Measurements from ENCODE around the gene RHBDD2. TPM values are rescaled to one million over a fixed set of nuclear protein-coding genes. Genes with fewer than 3 reads are reported as not detected.
"Not testable (repeated sequence)": the region's sequence is repeated elsewhere in the genome, so short reads cannot be mapped to it uniquely, and the experiment has no call there.

RHBDD2 gene
- total and polyA plus RNA-seq, 4 donors = 25.1 to 102 (median 82.0) TPM

DNA sequence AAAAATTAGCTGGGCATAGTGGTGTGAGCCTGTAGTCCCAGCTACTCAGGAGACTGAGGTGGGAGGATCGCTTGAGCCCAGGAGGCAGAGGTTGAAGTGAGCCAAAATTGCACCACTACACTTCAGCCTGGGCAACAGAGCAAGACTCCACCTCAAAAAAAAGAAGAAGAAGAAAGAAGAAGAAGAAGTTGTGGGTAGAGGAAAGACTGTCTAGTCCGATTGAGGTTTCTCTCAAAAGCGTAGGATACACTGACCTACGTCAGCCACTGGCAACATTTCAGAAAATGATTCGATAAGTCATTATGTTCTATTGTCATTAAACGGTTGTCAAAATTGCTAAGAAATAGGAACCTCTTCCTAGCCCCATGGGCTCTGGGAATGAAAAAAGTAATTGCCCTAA is 22.3 kb upstream of the RHBDD2 start:
- Histone ChIP-seq H3K27ac (ENCODE audit: low read depth in 1 of 2, low read length in 1 of 2) (no peak overlapping the region), H3K4me1 (ENCODE audit: control insufficient read depth in 5 of 5, insufficient read depth in 5 of 5, low read length in 5 of 5) (peaks cover 0 to 1% (median 0%) of the 10 kb centered on the region in 5 donors), H3K9ac (ENCODE audit: insufficient read depth in 1 of 2, low read length in 2 of 2) (no peak overlapping the region), H3K4me3 (no peak overlapping the region), H3K9me3 (ENCODE audit: control insufficient read depth in 4 of 4, insufficient read depth in 3 of 4, low read length in 3 of 4) (no peaks in the 10 kb centered on the region), H3K36me3 (ENCODE audit: control insufficient read depth in 4 of 4, insufficient read depth in 4 of 4, low read length in 4 of 4) (no peaks in the 10 kb centered on the region), H3K27me3 (ENCODE audit: control insufficient read depth in 3 of 3, insufficient read depth in 3 of 3, low read length in 2 of 3) (no peaks in the 10 kb centered on the region)
- WGBS, 2 donors = 31 to 76% methylated on average over 6 of the region's 6 CpGs
- TF ChIP-seq, protein P1, sequence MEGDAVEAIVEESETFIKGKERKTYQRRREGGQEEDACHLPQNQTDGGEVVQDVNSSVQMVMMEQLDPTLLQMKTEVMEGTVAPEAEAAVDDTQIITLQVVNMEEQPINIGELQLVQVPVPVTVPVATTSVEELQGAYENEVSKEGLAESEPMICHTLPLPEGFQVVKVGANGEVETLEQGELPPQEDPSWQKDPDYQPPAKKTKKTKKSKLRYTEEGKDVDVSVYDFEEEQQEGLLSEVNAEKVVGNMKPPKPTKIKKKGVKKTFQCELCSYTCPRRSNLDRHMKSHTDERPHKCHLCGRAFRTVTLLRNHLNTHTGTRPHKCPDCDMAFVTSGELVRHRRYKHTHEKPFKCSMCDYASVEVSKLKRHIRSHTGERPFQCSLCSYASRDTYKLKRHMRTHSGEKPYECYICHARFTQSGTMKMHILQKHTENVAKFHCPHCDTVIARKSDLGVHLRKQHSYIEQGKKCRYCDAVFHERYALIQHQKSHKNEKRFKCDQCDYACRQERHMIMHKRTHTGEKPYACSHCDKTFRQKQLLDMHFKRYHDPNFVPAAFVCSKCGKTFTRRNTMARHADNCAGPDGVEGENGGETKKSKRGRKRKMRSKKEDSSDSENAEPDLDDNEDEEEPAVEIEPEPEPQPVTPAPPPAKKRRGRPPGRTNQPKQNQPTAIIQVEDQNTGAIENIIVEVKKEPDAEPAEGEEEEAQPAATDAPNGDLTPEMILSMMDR (IDR thresholded peaks at IDR 0.05; ENCODE audit: control extremely low read depth, extremely low read depth) = no peak
- DNase-seq = no peak
- ATAC-seq (ENCODE audit: insufficient read depth, low FRiP score) = no peak

DNA sequence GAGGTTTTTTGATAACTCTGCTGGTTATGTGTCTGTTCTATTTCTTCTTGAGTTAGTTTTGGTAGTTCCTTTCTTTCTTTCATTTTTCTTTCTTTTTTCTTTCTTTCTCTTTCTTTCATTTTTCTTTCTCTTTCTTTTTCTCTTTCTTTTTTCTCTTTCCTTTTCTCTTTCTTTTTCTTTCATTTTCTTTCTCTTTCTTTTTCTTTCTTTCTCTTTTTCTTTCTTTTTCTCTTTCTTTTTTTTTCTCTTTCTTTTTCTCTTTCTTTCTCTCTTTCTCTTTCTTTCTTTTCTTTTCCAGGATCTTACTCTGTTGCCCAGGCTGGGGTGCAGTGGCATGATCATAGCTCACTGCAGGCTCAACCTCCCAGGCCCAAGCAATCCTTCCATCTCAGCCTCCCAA is 20.4 kb upstream of the RHBDD2 start:
- no peak overlapping the region for H3K4me3 ChIP-seq
- H3K36me3 ChIP-seq (ENCODE audit: control insufficient read depth in 4 of 4, insufficient read depth in 4 of 4, low read length in 4 of 4) = no peaks in the 10 kb centered on the region
- H3K9me3 ChIP-seq (ENCODE audit: control insufficient read depth in 4 of 4, insufficient read depth in 3 of 4, low read length in 3 of 4) = no peaks in the 10 kb centered on the region
- ATAC-seq (ENCODE audit: insufficient read depth, low FRiP score) = no peak
- H3K4me1 ChIP-seq (ENCODE audit: control insufficient read depth in 5 of 5, insufficient read depth in 5 of 5, low read length in 5 of 5) = peaks cover 0 to 2% (median 0%) of the 10 kb centered on the region in 5 donors
- H3K27ac ChIP-seq (ENCODE audit: low read depth in 1 of 2, low read length in 1 of 2) = no peak overlapping the region
- no peak overlapping the region for H3K9ac ChIP-seq (ENCODE audit: insufficient read depth in 1 of 2, low read length in 2 of 2)
- no peak for DNase-seq
- no peaks in the 10 kb centered on the region for H3K27me3 ChIP-seq (ENCODE audit: control insufficient read depth in 3 of 3, insufficient read depth in 3 of 3, low read length in 2 of 3)
- TF ChIP-seq, protein P1 (IDR thresholded peaks at IDR 0.05; ENCODE audit: control extremely low read depth, extremely low read depth) = no peak

DNA sequence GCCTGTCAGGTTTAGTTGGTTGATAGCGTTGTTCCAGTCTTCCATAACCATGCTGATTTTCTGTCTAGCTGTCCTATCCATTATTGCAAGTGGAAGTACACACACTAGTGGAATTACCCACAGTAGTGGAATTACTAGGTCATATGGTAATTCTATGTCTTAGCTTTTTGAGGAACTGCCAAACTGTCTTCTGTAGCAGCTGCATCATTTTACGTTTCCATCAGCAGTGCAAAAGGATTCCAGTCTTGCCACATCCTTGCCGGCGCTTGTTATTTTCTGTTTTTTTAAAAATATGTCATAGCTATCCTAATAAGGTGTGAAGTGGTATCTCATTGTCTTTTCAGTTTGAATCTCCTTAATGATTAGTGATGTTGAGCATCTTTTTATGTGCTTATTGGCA is 17.2 kb upstream of the RHBDD2 start:
- H3K27ac ChIP-seq (ENCODE audit: low read depth in 1 of 2, low read length in 1 of 2) = no peak overlapping the region

GRCh38 chr7:75864251-75864650 is 14.6 kb upstream of the RHBDD2 start:
- H3K27ac ChIP-seq (ENCODE audit: low read depth in 1 of 2, low read length in 1 of 2); H3K9ac ChIP-seq (ENCODE audit: insufficient read depth in 1 of 2, low read length in 2 of 2); H3K4me1 ChIP-seq (ENCODE audit: control insufficient read depth in 5 of 5, insufficient read depth in 5 of 5, low read length in 5 of 5); H3K27me3 ChIP-seq (ENCODE audit: control insufficient read depth in 3 of 3, insufficient read depth in 3 of 3, low read length in 2 of 3); ATAC-seq (ENCODE audit: insufficient read depth, low FRiP score); H3K4me3 ChIP-seq; H3K36me3 ChIP-seq (ENCODE audit: control insufficient read depth in 4 of 4, insufficient read depth in 4 of 4, low read length in 4 of 4); H3K9me3 ChIP-seq (ENCODE audit: control insufficient read depth in 4 of 4, insufficient read depth in 3 of 4, low read length in 3 of 4); DNase-seq: not testable (repeated sequence)
- WGBS, 2 donors = 88 to 97% methylated on average over 4 of the region's 4 CpGs

More for the DNA sequence above, 17.2 kb upstream of the RHBDD2 start:
- peaks cover 0 to 3% (median 0%) of the 10 kb centered on the region in 3 donors for H3K27me3 ChIP-seq (ENCODE audit: control insufficient read depth in 3 of 3, insufficient read depth in 3 of 3, low read length in 2 of 3)
- TF ChIP-seq, protein P1 (IDR thresholded peaks at IDR 0.05; ENCODE audit: control extremely low read depth, extremely low read depth) = no peak
- H3K4me1 ChIP-seq (ENCODE audit: control insufficient read depth in 5 of 5, insufficient read depth in 5 of 5, low read length in 5 of 5) = peaks cover 0 to 3% (median 0%) of the 10 kb centered on the region in 5 donors
- H3K36me3 ChIP-seq (ENCODE audit: control insufficient read depth in 4 of 4, insufficient read depth in 4 of 4, low read length in 4 of 4) = no peaks in the 10 kb centered on the region
- 43 to 52% methylated on average over 4 of the region's 4 CpGs for WGBS, 2 donors
- no peaks in the 10 kb centered on the region for H3K9me3 ChIP-seq (ENCODE audit: control insufficient read depth in 4 of 4, insufficient read depth in 3 of 4, low read length in 3 of 4)
- DNase-seq (peak; percentile 41 to 87 (median 70)), ATAC-seq (ENCODE audit: insufficient read depth, low FRiP score) (no peak)
- no peak overlapping the region for H3K9ac ChIP-seq (ENCODE audit: insufficient read depth in 1 of 2, low read length in 2 of 2)
- H3K4me3 ChIP-seq = no peak overlapping the region
